H1 (cell line): ENCODE data around the gene KPNA3. TPM values are rescaled to one million over a fixed set of nuclear protein-coding genes. Genes with fewer than 3 reads are reported as not detected.

Source experiments
- CTCF ChIA-PET: fragments of 300-600 bp; sonication (Branson Sonifier 250); formaldehyde crosslinking; loops from one replicate; lab custom pipeline; 2021; ENCODE audit not compliant: partially characterized antibody; lab: Charles Lee
- POLR2A ChIA-PET: fragments of 300-600 bp; sonication (Branson Sonifier 250); formaldehyde crosslinking; loops from one replicate; lab custom pipeline; 2021; ENCODE audit warnings: inconsistent platforms; ENCODE audit not compliant: partially characterized antibody; lab: Charles Lee
- DNase-seq, 2 experiments: peaks; one replicate each; pipeline versions ENCODE4 v3.0.0 to v3.0.0-alpha.2; 2010 to 2022; ENCODE audit warnings: low spot score in 2 of 2, low read depth in 1 of 2, mixed read lengths in 1 of 2
- FAIRE-seq: peaks from 2 replicates; lab custom pipeline; 2011; peaks lifted over from hg19 to GRCh38; lab: Jason Lieb, UNC
- H2AFZ ChIP-seq: 2 replicates; pipeline ENCODE4 v1.8.1; 2012; ENCODE audit warnings: low read length, inconsistent platforms
- H2AK5ac ChIP-seq: 2 replicates; pipeline ENCODE4 v1.6.1; 2013; ENCODE audit warnings: low read depth, low read length
- H2BK120ac ChIP-seq: replicated peaks from 2 replicates; pipeline ENCODE3; 2013; ENCODE audit warnings: low read depth, low read length, inconsistent platforms
- H2BK12ac ChIP-seq: 2 replicates; pipeline ENCODE4 v1.6.1; 2013; ENCODE audit warnings: low read depth, low read length
- H2BK15ac ChIP-seq: 2 replicates; pipeline ENCODE4 v1.6.1; 2013; ENCODE audit warnings: low read length
- H2BK20ac ChIP-seq: 2 replicates; pipeline ENCODE4 v1.6.1; 2013; ENCODE audit warnings: low read length
- H2BK5ac ChIP-seq: 2 replicates; pipeline ENCODE4 v1.6.1; 2013; ENCODE audit warnings: low read depth, low read length
- H3K14ac ChIP-seq: 2 replicates; pipeline ENCODE4 v1.6.1; 2013; ENCODE audit warnings: inconsistent platforms; ENCODE audit not compliant: insufficient read length
- H3K18ac ChIP-seq: 2 replicates; pipeline ENCODE4 v1.6.1; 2013; ENCODE audit warnings: low read length; ENCODE audit errors: extremely low read depth
- H3K23ac ChIP-seq: 2 replicates; pipeline ENCODE4 v1.6.1; 2013; ENCODE audit warnings: inconsistent platforms; ENCODE audit not compliant: insufficient read length
- H3K23me2 ChIP-seq: 2 replicates; pipeline ENCODE4 v1.6.1; 2013; ENCODE audit warnings: low read depth, low read length
- H3K27ac ChIP-seq: 2 replicates; pipeline ENCODE4 v1.6.1; 2011; ENCODE audit warnings: low read depth, low read length, inconsistent platforms
- H3K27me3 ChIP-seq, 4 experiments: replicated peaks in 1 of 4; 1 replicate in 1 of 4; 2 replicates in 3 of 4; pipeline versions ENCODE4 v1.6.1 to v1.8.1; 2011 to 2013; ENCODE audit warnings: low read length in 3 of 4, mild to moderate bottlenecking in 3 of 4, inconsistent platforms in 2 of 4, mixed read lengths in 2 of 4, moderate library complexity in 1 of 4; ENCODE audit not compliant: control insufficient read depth in 3 of 4, insufficient read depth in 3 of 4; ENCODE audit errors: extremely low read depth in 1 of 4
- H3K36me3 ChIP-seq, 4 experiments: 2 replicates each; pipeline versions ENCODE4 v1.6.1 to v1.8.1; 2011 to 2013; ENCODE audit warnings: mild to moderate bottlenecking in 4 of 4, low read length in 3 of 4, moderate library complexity in 2 of 4, control low read depth in 1 of 4, inconsistent platforms in 1 of 4; ENCODE audit not compliant: insufficient read depth in 4 of 4, control insufficient read depth in 2 of 4
- H3K4ac ChIP-seq: replicated peaks from 2 replicates; pipeline ENCODE3; 2013; ENCODE audit warnings: low read length, low read depth, mixed read lengths, inconsistent platforms; ENCODE audit not compliant: insufficient read length
- H3K4me1 ChIP-seq, 4 experiments: replicated peaks in 1 of 4; 1 replicate in 1 of 4; 2 replicates in 3 of 4; pipeline versions ENCODE4 v1.6.1 to v1.8.1; 2011 to 2013; ENCODE audit warnings: low read length in 3 of 4, inconsistent platforms in 2 of 4, mixed read lengths in 1 of 4; ENCODE audit not compliant: insufficient read depth in 4 of 4, control insufficient read depth in 3 of 4
- H3K4me2 ChIP-seq, 2 experiments: 2 replicates each; pipeline versions ENCODE4 v1.6.1 to v1.8.1; 2011 to 2013; ENCODE audit warnings: low read depth in 2 of 2, low read length in 2 of 2, control low read depth in 1 of 2, inconsistent platforms in 1 of 2, mild to moderate bottlenecking in 1 of 2; ENCODE audit not compliant: insufficient read depth in 1 of 2
- H3K4me3 ChIP-seq, 4 experiments: fragments of 200-600, 300-600 bp in 1 of 4; sonication (generic), shearing (Covaris generic), sonication (Bioruptor Twin) in 1 of 4; 2 replicates each; pipeline versions ENCODE4 v1.5.1 to v1.8.1; 2011 to 2016; ENCODE audit warnings: low read length in 4 of 4, low read depth in 3 of 4, control low read depth in 2 of 4, inconsistent platforms in 2 of 4, mild to moderate bottlenecking in 2 of 4, mixed read lengths in 1 of 4, moderate library complexity in 1 of 4; ENCODE audit not compliant: insufficient read depth in 2 of 4; ENCODE audit errors: extremely low read depth in 1 of 4
- H3K56ac ChIP-seq: replicated peaks from 2 replicates; pipeline ENCODE3; 2013; ENCODE audit warnings: low read depth, mild to moderate bottlenecking, mixed read lengths, low read length, inconsistent platforms; ENCODE audit not compliant: insufficient read length
- H3K79me1 ChIP-seq: 2 replicates; pipeline ENCODE4 v1.6.1; 2013; ENCODE audit warnings: low read depth, low read length, control low read depth
- H3K79me2 ChIP-seq, 2 experiments: 2 replicates each; pipeline versions ENCODE4 v1.6.1 to v1.8.1; 2012 to 2013; ENCODE audit warnings: low read length in 2 of 2, mild to moderate bottlenecking in 2 of 2, inconsistent platforms in 1 of 2; ENCODE audit not compliant: insufficient read depth in 2 of 2, control insufficient read depth in 1 of 2
- H3K9ac ChIP-seq, 4 experiments: replicated peaks in 1 of 4; 1 replicate in 1 of 4; 2 replicates in 3 of 4; pipeline versions ENCODE4 v1.6.1 to v1.8.1; 2011 to 2013; ENCODE audit warnings: low read depth in 3 of 4, low read length in 3 of 4, control low read depth in 2 of 4, mild to moderate bottlenecking in 2 of 4, moderate library complexity in 2 of 4, inconsistent platforms in 1 of 4; ENCODE audit errors: extremely low read depth in 1 of 4
- H3K9me3 ChIP-seq, 2 experiments: 2 replicates each; pipeline versions ENCODE4 v1.6.1 to v1.8.1; 2012 to 2013; ENCODE audit warnings: mild to moderate bottlenecking in 2 of 2, moderate library complexity in 2 of 2, control low read depth in 1 of 2, inconsistent platforms in 1 of 2, low read depth in 1 of 2, low read length in 1 of 2, mixed read lengths in 1 of 2; ENCODE audit not compliant: insufficient read depth in 2 of 2
- H4K20me1 ChIP-seq, 2 experiments: replicated peaks in 1 of 2; 2 replicates each; pipeline versions ENCODE3 to v1.8.1; 2011 to 2013; ENCODE audit warnings: inconsistent platforms in 2 of 2, low read length in 2 of 2, mild to moderate bottlenecking in 1 of 2; ENCODE audit not compliant: insufficient read depth in 2 of 2, control insufficient read depth in 1 of 2
- H4K5ac ChIP-seq: 2 replicates; pipeline ENCODE4 v1.6.1; 2013; ENCODE audit warnings: low read length, low read depth, mixed read lengths, inconsistent platforms; ENCODE audit not compliant: insufficient read length
- H4K8ac ChIP-seq: 2 replicates; pipeline ENCODE4 v1.8.0; 2013; ENCODE audit warnings: mild to moderate bottlenecking, moderate library complexity, low read length, inconsistent platforms; ENCODE audit not compliant: insufficient read depth; ENCODE audit errors: extremely low read depth
- H4K91ac ChIP-seq: replicated peaks from 2 replicates; pipeline ENCODE3; 2013; ENCODE audit warnings: low read length, mixed read lengths, inconsistent platforms; ENCODE audit not compliant: insufficient read length
- CEBPB ChIP-seq: IDR thresholded peaks from 2 replicates; pipeline ENCODE4 v1.6.1; 2012; ENCODE audit warnings: low read depth, low read length
- CHD1 ChIP-seq: IDR thresholded peaks from 2 replicates; pipeline ENCODE4 v1.6.1; 2012; ENCODE audit warnings: low read depth, low read length, improper control_type of control experiment
- CTCF ChIP-seq, 3 experiments: IDR thresholded peaks; 1 replicate in 2 of 3; 2 replicates in 1 of 3; pipeline versions ENCODE4 v1.5.1 to v1.6.1; 2011; ENCODE audit warnings: low read length in 3 of 3, mild to moderate bottlenecking in 3 of 3, inconsistent platforms in 2 of 3, low read depth in 1 of 3, moderate library complexity in 1 of 3; ENCODE audit not compliant: insufficient read depth in 1 of 3; ENCODE audit errors: control extremely low read depth in 1 of 3
- EP300 ChIP-seq, 2 experiments: IDR thresholded peaks; 1 replicate in 1 of 2; 2 replicates in 1 of 2; pipeline ENCODE4 v1.6.1; 2011 to 2012; ENCODE audit warnings: low read depth in 2 of 2, low read length in 2 of 2, mild to moderate bottlenecking in 2 of 2, borderline replicate concordance in 1 of 2, inconsistent platforms in 1 of 2, moderate library complexity in 1 of 2
- EZH2 ChIP-seq: fragments of 200-600 bp; sonication (generic); IDR thresholded peaks from 2 replicates; pipeline ENCODE4 v1.7.1; 2012; ENCODE audit warnings: low read depth, mild to moderate bottlenecking, moderate library complexity, low read length, inconsistent platforms; ENCODE audit not compliant: severe bottlenecking
- MAFK ChIP-seq: IDR thresholded peaks from 2 replicates; pipeline ENCODE4 v1.6.1; 2012; ENCODE audit warnings: low read depth, mild to moderate bottlenecking, improper control_type of control experiment, low read length
- RXRA ChIP-seq: IDR thresholded peaks from 2 replicates; pipeline ENCODE4 v1.6.1; 2011; ENCODE audit warnings: low read depth, mild to moderate bottlenecking, low read length, moderate library complexity; ENCODE audit not compliant: insufficient read depth
- SP1 ChIP-seq: IDR thresholded peaks from 2 replicates; pipeline ENCODE4 v1.6.1; 2011; ENCODE audit warnings: low read depth, low read length
- SUZ12 ChIP-seq: fragments of 200-600 bp; sonication (generic); IDR thresholded peaks from 2 replicates; pipeline ENCODE4 v1.6.1; 2012; ENCODE audit warnings: mild to moderate bottlenecking, inconsistent platforms, low read length, moderate library complexity, mixed read lengths
- WGBS, 2 experiments: shearing (Covaris generic) in 1 of 2; methylation state at CpG; one replicate each; pipeline versions ENCODE4 v1.1.6 to v1.1.7; 2013 to 2015; ENCODE audit warnings: low lambda C conversion rate in 2 of 2, mixed read lengths in 2 of 2, inconsistent platforms in 1 of 2, low coverage in 1 of 2, missing lambda C conversion rate in 1 of 2; ENCODE audit not compliant: insufficient replicate concordance in 2 of 2, insufficient coverage in 1 of 2, insufficient read length in 1 of 2; ENCODE audit errors: extremely low coverage in 1 of 2, missing lambda C conversion rate in 1 of 2; 5-methylcytosine and 5-hydroxymethylcytosine counted together
- polyA plus RNA-seq, 7 experiments: library from polyadenylated mRNA; depleted of rRNA in 3 of 7; stranded (reverse) in 5 of 7; unstranded in 2 of 7; fragments of >200 nt in 5 of 7; fragments of 200-250 nt in 2 of 7; gene quantifications; 1 replicate in 5 of 7; 2 replicates in 1 of 7; 4 replicates in 1 of 7; pipeline versions ENCODE4 v1.2.1 to v1.2.3, GENCODE V29; 2011 to 2013; ENCODE audit warnings: missing spikeins in 2 of 7, mixed read lengths in 2 of 7
- total RNA-seq: library from RNA; stranded (reverse); fragmentation: NEBNext Ultra II Directional; extraction: Animal tissue kit (Norgen Biotek cat#: 25700); gene quantifications from 2 replicates; pipeline ENCODE4 v1.2.1, GENCODE V29; 2021

Gene KPNA3
- total and polyA plus RNA-seq, 2 of the 8 experiments (the other 6 are each of a cell fraction or from before 2014, with no cell fraction given), result 21.4 to 63.2 TPM

DNA sequence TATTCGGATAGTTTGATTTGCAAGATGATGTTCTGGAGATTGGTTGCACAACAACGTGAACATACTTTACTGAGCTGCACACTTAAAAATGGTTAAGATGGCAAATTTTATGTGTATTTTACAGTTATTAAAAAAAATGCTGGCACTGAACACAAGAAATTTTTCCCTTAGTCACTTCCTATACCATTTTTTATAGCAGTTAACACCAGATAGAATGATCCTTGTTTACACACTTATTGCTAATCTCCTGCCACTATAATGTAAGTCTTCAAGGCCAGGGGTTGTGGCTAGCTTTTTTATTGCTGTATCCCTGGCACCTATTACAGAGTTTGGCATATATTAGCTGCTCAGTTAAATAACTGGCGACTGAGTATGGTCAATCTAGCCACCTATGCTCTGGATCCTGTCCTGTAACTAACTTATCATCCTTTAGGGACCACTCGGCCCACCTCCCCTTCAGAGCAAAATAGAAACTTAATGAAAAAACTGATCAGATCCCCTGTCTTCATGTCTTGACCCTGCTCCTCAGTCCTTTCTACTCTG lies 99.2 kb downstream of the KPNA3 start:
- no peak overlapping the region for H3K9ac ChIP-seq
- H3K27me3 ChIP-seq, result no peaks in the 10 kb centered on the region
- CTCF ChIA-PET, result interaction anchor here (1.0 kb wide), 1 partner anchor 25 kb away, joined by 3 read pairs; no protein-coding TSS in a partner anchor
- no peak overlapping the region for H2AFZ ChIP-seq
- H4K20me1 ChIP-seq, result no peaks in the 10 kb centered on the region
- H3K18ac ChIP-seq, result no peak overlapping the region
- H3K9me3 ChIP-seq, result no peaks in the 10 kb centered on the region
- peaks cover 0 to 7% (median 2%) of the 10 kb centered on the region in 4 experiments; a peak in 2 of 7 replicates for H3K4me1 ChIP-seq
- peaks cover 0 to 14% (median 2%) of the 10 kb centered on the region in 4 experiments; a peak in 3 of 8 replicates for H3K36me3 ChIP-seq
- H3K23me2 ChIP-seq, result peaks cover 4% of the 10 kb centered on the region
- H2BK20ac ChIP-seq, result no peak overlapping the region
- POLR2A ChIA-PET, result interaction anchor here (2.5 kb wide), 1 partner anchor 11 kb away, joined by 6 read pairs; no protein-coding TSS in a partner anchor
- peak overlapping the region; percentile 60 for H3K4ac ChIP-seq
- H2AK5ac ChIP-seq, result no peak overlapping the region
- no peak overlapping the region for H3K4me3 ChIP-seq
- H2BK12ac ChIP-seq, result no peak overlapping the region
- H3K56ac ChIP-seq, result no peak overlapping the region
- H4K91ac ChIP-seq, result no peak overlapping the region
- FAIRE-seq (no peak), DNase-seq (no peak)
- no peaks in the 10 kb centered on the region for H3K79me1 ChIP-seq
- H2BK5ac ChIP-seq, result no peak overlapping the region
- no peak overlapping the region for H2BK120ac ChIP-seq
- no peak overlapping the region for H3K14ac ChIP-seq
- H4K8ac ChIP-seq, result no peak overlapping the region
- H3K4me2 ChIP-seq, result no peak overlapping the region
- H4K5ac ChIP-seq, result no peak overlapping the region
- peaks cover 0 to 24% of the 10 kb centered on the region in 2 experiments for H3K79me2 ChIP-seq
- H3K27ac ChIP-seq, result no peak overlapping the region
- WGBS, 2 experiments, result 78% methylated on average over 3 of the region's 4 CpGs; no CpG with 5 or more reads in 1 of the 2 experiments
- no peak overlapping the region for H2BK15ac ChIP-seq
- H3K23ac ChIP-seq, result no peak overlapping the region
- TF ChIP-seq CTCF (IDR thresholded peaks at IDR 0.05; ENCODE audit: control extremely low read depth in 1 of 3, insufficient read depth in 1 of 3, low read depth in 1 of 3, low read length in 3 of 3) (no peak), EP300 (IDR thresholded peaks at IDR 0.05; ENCODE audit: borderline replicate concordance in 1 of 2, low read depth in 2 of 2, low read length in 2 of 2) (no peak), EZH2 (no peak), SUZ12 (no peak), CEBPB (no peak), CHD1 (no peak), RXRA (no peak), MAFK (no peak), SP1 (no peak)
